Loucy (cell line): ENCODE measurements around the gene ZNF536.

Experiments
- H2AFZ ChIP-seq: fragments of 200-600 bp; sonication (generic); 2 replicates; pipeline ENCODE4 v1.6.0; 2016; ENCODE audit warnings: antibody characterized with exemption, mild to moderate bottlenecking, low read length, moderate library complexity
- H3F3A ChIP-seq: fragments of 200-600 bp; 2 replicates; pipeline ENCODE4 v1.6.0; 2016; ENCODE audit warnings: antibody characterized with exemption, low read depth, mild to moderate bottlenecking
- H3K27me3 ChIP-seq: fragments of 200-600 bp; sonication (generic); 2 replicates; pipeline ENCODE4 v1.6.1; 2014; ENCODE audit warnings: low read length, mild to moderate bottlenecking; ENCODE audit not compliant: insufficient read depth, poor library complexity, severe bottlenecking
- H3K36me3 ChIP-seq: fragments of 200-600 bp; sonication (generic); 2 replicates; pipeline ENCODE4 v1.6.1; 2016; ENCODE audit warnings: low read length; ENCODE audit not compliant: insufficient read depth
- H3K4me1 ChIP-seq: fragments of 200-600 bp; sonication (generic); 2 replicates; pipeline ENCODE4 v1.5.1; 2014; ENCODE audit warnings: low read length, mild to moderate bottlenecking; ENCODE audit not compliant: insufficient read depth, poor library complexity, severe bottlenecking
- H3K4me2 ChIP-seq: fragments of 200-600 bp; sonication (generic); 2 replicates; pipeline ENCODE4 v1.6.0; 2014; ENCODE audit warnings: antibody characterized with exemption, low read length, low read depth, mild to moderate bottlenecking; ENCODE audit not compliant: poor library complexity, severe bottlenecking
- H3K4me3 ChIP-seq: fragments of 200-600 bp; sonication (generic); 2 replicates; pipeline ENCODE4 v1.5.1; 2014; ENCODE audit warnings: low read length, mild to moderate bottlenecking, mixed read lengths; ENCODE audit not compliant: poor library complexity, severe bottlenecking
- H3K79me2 ChIP-seq: fragments of 200-600 bp; sonication (generic); 2 replicates; pipeline ENCODE4 v1.6.1; 2014; ENCODE audit warnings: low read length; ENCODE audit not compliant: insufficient read depth
- H3K9ac ChIP-seq: fragments of 200-600 bp; sonication (generic); 2 replicates; pipeline ENCODE4 v1.6.0; 2014; ENCODE audit warnings: mild to moderate bottlenecking, low read depth, low read length, moderate library complexity; ENCODE audit not compliant: poor library complexity, severe bottlenecking
- H3K9me2 ChIP-seq: fragments of 200-600 bp; sonication (generic); replicated peaks from 2 replicates; pipeline ENCODE4 v1.6.1; 2016; ENCODE audit warnings: low read depth, low read length, mixed read lengths
- H3K9me3 ChIP-seq: fragments of 200-600 bp; sonication (generic); 2 replicates; pipeline ENCODE4 v1.6.1; 2014; ENCODE audit warnings: mild to moderate bottlenecking, antibody characterized with exemption, low read length, low read depth; ENCODE audit not compliant: insufficient read depth
- H4K20me1 ChIP-seq: fragments of 200-600 bp; sonication (generic); 2 replicates; pipeline ENCODE4 v1.6.0; 2014; ENCODE audit warnings: antibody characterized with exemption, low read length, mild to moderate bottlenecking; ENCODE audit not compliant: insufficient read depth, poor library complexity, severe bottlenecking
- EZH2phosphoT487 ChIP-seq: fragments of 200-600 bp; IDR thresholded peaks from 2 replicates; pipeline ENCODE4 v1.6.1; 2018; ENCODE audit warnings: antibody characterized with exemption, mild to moderate bottlenecking, moderate library complexity, borderline replicate concordance
- TF ChIP-seq, protein P1 (sequence below): fragments of 200-600 bp; sonication (generic); conservative IDR thresholded peaks from 2 replicates; pipeline ENCODE4 v1.5.1; 2014; ENCODE audit warnings: mild to moderate bottlenecking, antibody characterized with exemption, low read length

Gene ZNF536

DNA sequence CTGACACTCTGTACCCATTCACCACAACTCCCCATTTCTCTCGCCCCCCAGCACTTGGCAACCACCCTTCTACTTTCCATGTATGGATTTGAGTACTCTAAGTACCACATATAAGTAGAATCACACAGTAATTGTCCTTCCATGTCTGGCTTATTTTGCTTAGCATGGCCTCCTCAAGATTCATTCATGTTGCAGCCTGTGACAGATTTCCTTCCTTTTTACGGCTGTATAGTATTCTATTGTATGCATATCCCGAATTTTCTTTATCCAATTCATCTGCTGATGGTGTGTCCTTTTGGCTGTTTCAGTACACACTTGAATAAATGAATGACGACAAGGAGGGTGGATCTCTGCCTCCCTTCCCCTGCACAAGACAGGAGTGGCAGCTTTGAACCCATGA, 95.1 kb downstream of the ZNF536 start:
- Histone ChIP-seq H3K27me3 (no peaks in the 10 kb centered on the region), H3K36me3 (no peaks in the 10 kb centered on the region), H3K9me2 (no peaks in the 10 kb centered on the region), H4K20me1 (no peaks in the 10 kb centered on the region), H2AFZ (no peak overlapping the region), H3F3A (no peaks in the 10 kb centered on the region), H3K9ac (no peak overlapping the region), H3K9me3 (peaks cover 9% of the 10 kb centered on the region; the same call in 1 of the 2 replicates), H3K4me1 (no peaks in the 10 kb centered on the region), H3K79me2 (no peaks in the 10 kb centered on the region), H3K4me3 (no peak overlapping the region), H3K4me2 (no peak overlapping the region)
- TF ChIP-seq, protein P1, sequence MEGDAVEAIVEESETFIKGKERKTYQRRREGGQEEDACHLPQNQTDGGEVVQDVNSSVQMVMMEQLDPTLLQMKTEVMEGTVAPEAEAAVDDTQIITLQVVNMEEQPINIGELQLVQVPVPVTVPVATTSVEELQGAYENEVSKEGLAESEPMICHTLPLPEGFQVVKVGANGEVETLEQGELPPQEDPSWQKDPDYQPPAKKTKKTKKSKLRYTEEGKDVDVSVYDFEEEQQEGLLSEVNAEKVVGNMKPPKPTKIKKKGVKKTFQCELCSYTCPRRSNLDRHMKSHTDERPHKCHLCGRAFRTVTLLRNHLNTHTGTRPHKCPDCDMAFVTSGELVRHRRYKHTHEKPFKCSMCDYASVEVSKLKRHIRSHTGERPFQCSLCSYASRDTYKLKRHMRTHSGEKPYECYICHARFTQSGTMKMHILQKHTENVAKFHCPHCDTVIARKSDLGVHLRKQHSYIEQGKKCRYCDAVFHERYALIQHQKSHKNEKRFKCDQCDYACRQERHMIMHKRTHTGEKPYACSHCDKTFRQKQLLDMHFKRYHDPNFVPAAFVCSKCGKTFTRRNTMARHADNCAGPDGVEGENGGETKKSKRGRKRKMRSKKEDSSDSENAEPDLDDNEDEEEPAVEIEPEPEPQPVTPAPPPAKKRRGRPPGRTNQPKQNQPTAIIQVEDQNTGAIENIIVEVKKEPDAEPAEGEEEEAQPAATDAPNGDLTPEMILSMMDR: no peak
- no peak for TF ChIP-seq EZH2phosphoT487

DNA sequence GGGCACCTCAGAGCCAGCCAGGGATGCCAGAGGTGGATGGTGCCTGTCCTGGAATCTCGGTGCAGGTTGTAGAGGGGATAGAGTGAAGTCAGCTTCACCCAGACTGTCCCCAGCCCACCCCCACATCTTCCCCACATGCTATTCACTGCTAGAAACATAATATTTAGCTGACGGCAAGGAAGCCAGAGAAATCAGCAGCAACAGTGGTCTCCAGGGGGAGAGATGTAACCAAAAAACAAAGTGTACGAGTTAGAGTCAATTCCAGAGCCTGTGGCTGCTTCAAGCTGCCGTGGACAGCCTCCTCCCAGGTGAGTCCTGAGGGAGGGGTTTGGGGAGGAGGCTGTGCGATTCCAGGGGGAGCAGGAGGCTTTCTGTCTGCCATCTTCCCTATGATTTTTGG, 97.6 kb downstream of the ZNF536 start:
- no peak overlapping the region for H3K4me3 ChIP-seq
- H3F3A ChIP-seq: no peaks in the 10 kb centered on the region
- H2AFZ ChIP-seq: no peak overlapping the region
- H3K79me2 ChIP-seq: no peaks in the 10 kb centered on the region
- no peaks in the 10 kb centered on the region for H3K36me3 ChIP-seq
- H3K4me2 ChIP-seq: no peak overlapping the region
- no peak for TF ChIP-seq EZH2phosphoT487
- TF ChIP-seq, protein P1: no peak
- no peaks in the 10 kb centered on the region for H3K9me2 ChIP-seq
- no peaks in the 10 kb centered on the region for H4K20me1 ChIP-seq
- no peaks in the 10 kb centered on the region for H3K27me3 ChIP-seq
- H3K9me3 ChIP-seq: peaks cover 6% of the 10 kb centered on the region; the same call in 1 of the 2 replicates
- no peaks in the 10 kb centered on the region for H3K4me1 ChIP-seq
- no peak overlapping the region for H3K9ac ChIP-seq

DNA sequence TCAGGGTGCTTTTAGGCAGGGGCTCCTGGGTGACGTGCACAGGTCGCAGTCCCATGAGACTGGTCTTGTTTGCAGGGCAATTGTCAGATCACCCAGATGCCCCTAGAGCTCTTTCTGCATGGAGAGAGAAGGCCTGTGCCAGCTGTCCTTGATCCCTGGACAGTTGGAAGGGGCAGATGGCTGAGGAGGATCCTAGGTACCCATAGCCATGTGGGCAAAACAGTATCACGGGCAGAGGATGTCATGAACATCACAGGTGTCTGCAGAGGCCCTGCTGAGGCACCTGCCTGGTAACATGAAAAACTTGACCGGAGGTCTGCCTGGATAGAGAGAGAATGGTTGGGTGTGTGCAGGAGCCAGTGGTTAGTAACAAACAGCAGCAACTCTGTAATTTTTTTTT, 99.3 kb downstream of the ZNF536 start:
- no peaks in the 10 kb centered on the region for H3K79me2 ChIP-seq
- no peak overlapping the region for H3K9ac ChIP-seq
- H3K4me1 ChIP-seq: no peaks in the 10 kb centered on the region
- no peak overlapping the region for H2AFZ ChIP-seq
- H3K9me2 ChIP-seq: no peaks in the 10 kb centered on the region
- no peak overlapping the region for H3K4me3 ChIP-seq
- no peaks in the 10 kb centered on the region for H3K27me3 ChIP-seq
- H4K20me1 ChIP-seq: no peaks in the 10 kb centered on the region
- H3K9me3 ChIP-seq: peaks cover 6% of the 10 kb centered on the region; the same call in 1 of the 2 replicates
- TF ChIP-seq EZH2phosphoT487: no peak
- TF ChIP-seq, protein P1: no peak
- H3K4me2 ChIP-seq: no peak overlapping the region
- H3K36me3 ChIP-seq: no peaks in the 10 kb centered on the region
- no peaks in the 10 kb centered on the region for H3F3A ChIP-seq
